NCI-H526 treated with DMSO at 0.1 percent for 48 hours (cell line): ENCODE measurements around the gene CD200R1.
A peak's percentile ranks its signal among the peaks of the same experiment; 100 is the strongest.

ENCODE experiments used
- DNase-seq: peaks from one replicate; lab custom pipeline; 2025; lab: John Stamatoyannopoulos, UW

CD200R1 gene

DNA sequence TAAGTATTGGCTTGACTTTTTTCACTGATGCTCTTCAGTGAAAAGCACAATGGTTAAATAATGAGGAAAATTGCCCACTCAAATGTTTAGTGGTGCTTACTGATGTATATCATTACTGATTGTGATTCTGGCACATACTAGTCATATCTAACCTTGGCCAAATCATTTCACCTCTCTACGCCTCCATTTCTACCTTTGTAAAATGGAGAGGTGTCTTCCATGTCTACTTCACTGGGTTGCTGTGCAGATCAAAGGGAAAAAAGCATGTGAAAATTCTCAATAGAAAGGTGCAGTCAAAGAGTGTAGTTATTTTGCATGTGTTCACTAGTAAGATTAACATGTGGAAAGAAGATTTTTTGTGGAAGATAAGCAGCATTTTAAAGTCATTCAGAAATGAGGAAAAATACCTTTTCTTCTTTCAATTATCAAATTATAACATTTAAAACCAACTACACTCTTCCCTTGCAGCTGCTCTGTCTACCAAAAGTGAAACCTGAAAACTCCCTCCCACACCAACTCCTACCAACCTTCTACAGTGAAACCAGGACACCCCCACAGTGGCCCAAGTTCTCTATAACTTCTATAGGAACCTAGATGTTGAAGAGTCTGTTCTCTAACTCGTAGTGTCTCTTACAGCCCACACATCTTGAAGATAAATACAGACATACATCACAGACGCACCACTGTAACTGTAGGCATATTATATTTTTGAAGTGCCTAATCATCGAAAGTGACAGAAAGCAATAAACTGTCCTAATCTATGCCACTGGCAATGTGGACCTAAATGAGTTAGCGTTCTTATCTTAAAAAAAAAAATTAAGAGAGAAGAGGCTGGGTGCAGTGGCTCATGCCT, 1.4 kb downstream of the CD200R1 start:
- DNase-seq = no peak

DNA sequence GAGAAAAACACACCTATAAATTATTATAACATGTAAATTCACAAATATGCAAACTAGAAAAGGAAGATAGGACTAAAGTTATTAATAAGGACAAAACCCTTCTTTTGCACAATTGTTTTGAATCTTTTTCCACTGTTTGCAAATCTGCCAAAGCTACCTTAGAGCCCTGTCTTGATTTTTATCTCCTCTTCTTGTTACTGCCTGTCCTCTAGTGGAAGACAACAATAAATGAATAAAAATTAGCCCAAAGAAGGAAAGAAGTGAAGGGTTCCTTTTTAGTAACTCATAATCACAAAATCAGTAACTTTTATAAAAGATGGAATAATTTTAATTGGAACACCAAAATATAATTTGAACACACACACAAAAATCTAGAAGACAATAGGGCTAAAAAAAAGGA, 2.7 kb downstream of the CD200R1 start:
- no peak for DNase-seq

DNA sequence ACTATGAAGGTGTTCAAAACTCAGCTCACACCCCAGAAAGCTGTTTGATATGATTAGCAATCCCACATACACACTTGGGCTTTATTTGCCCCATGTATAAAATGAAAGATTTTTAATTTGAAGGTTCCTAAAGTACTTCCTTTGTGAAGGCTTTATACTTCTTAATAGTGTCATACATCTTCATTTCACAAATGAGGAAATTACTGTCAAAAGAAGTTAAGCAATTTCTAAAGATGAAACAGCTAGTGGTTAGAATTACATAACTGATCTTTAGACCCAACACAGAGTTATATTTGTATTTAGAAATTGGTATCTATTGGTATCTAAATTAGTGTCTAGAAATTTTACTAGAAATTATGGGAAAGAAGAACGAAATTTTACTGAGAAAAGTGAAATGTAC, 7.1 kb downstream of the CD200R1 start:
- DNase-seq = no peak

DNA sequence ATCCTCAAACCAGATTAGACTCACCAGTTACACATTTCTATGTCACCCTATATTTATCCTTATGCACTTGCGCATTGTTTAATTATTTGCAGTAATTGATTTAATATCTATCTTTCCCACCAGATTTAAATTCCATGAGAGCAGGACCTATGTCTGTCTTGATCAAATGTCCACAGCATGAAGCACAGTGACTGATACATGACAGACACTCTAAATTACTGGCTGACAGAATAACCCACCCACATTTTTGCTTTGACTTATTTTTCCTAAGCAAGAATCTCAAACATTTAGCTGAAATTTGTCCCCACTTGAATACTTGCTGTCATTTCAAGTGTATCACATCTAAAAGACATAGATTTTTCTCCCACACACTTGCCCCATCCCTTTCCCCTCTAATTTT, 7.5 kb downstream of the CD200R1 start:
- no peak for DNase-seq

DNA sequence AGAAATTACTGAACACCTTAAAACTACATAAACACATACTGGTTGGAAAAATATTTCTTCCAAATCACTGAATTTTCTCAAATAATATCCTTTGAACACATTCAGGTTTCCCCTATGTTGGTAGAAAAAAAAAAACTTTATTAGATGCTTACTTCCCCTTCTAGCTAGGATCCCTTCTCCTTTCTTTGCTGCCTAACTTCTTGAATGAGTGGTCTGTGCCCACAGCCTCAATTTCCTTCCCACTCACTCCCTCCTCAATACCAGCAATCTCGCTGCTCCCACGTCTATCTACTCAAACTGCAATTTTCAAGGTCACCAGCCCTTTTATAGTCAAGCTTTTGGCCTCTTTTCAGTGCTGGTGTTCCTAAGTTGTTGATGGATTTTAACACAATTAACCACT, 8.3 kb downstream of the CD200R1 start:
- no peak for DNase-seq

DNA sequence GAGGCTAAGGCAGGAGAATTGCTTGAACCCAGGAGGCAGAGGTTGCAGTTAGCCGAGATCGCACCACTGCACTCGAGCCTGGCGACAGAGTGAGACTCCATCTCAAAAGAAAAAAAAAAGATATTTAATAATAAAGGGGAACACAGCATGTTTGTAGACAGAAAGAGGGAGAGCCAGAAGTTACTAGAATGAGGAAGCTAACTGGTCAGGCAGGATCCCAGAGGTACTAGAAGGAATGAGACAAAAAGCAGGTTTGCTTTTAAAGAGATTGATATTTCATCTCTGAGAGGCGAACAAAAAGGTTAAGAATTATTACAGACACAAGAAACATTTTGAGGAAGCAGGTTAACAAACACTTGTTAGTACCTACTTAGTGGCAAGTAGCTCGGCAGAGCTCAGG, 9.2 kb downstream of the CD200R1 start:
- DNase-seq = no peak

DNA sequence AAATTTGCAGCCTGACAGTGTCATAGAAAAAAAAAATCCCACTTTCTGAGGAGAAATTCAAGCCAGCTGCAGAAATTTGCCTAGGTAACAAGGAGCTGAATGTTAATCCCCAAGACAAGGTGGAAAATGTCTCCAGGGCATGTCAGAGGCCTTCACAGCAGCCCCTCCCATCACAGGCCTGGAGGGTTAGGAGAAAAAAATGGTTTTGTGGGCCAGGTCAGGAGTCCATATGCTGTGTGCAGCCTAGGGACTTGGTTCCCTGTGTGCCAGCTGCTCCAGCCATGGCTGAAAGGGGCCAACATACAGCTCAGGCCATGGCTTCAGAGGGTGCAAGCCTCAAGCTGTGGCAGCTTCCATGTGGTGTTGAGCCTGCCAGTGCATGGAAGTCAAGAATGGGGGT, 11.2 kb downstream of the CD200R1 start:
- DNase-seq = no peak

DNA sequence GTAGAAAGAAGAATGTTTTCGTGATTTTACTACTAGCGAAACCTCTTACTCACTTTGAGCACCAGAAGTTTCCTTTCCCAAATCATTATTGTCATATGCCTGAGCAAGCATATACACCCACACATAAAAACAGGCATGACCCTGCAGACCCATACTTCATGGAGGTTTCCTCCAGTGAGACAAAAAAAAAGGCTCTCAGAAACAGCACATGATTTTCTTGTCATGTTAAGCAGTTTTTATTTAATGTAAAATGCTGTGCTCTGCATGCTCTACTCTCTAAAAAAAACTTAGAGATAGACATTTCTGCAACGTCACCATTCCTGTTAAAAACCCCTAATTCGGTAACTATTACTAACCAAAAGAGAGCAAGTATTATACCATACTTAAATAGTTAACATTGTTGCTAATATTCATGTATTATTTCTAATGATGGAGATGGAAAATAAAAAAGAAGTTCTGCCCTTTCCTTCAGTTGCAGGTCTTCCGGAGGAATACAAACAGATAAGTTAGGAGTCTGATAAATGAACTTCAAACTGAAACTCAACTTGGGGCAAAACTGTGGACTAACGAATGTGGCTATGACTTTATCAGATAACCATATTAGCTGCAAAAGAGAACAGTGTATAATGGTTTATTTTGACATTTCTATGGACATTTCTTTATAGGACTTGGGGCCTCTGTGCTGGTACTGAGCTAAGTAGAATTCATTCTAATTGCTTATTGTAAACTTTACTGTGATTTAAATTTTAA, 15.9 kb downstream of the CD200R1 start:
- DNase-seq = no peak

DNA sequence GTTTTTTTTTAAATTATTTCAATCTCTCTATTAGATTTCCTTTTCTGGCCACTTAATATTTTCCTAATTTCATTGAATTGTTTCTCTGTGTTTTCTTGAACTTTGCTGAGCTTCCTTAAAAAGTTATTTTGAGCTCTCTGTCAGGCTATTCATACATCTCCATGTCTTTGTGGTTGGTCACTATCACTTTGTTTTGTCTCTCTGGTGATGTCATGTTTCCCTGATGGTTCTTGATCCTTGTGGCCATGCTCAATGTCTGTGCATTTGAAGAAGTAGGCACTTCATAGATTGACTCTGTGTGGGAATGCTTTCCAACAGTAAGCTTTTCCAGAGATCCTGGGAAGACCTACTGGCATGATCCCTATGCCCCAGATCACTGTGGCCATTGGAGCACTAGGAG, 18.6 kb downstream of the CD200R1 start:
- DNase-seq = no peak

DNA sequence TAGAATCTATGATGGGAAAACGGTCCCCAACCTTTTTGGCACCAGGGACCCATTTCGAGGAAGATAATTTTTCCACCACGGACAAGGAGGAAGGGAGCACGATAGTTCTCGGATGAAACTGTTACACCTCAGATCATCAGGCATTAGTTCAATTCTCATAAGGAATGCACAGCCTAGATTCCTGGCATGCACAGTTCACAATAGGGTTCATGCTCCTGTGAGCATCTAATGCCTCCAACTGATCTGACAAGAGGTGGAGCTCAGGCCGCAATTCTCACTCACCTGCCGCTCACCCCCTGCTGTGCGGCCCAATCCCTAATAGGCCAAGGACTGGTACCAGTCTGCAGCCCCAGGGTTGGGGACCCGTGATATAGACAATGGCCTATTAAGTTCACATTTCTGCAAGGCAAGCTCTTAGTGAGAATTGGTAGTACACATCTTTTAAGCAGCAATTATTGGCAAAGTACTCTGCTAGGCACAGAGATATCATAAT, 26.5 kb downstream of the CD200R1 start:
- no peak for DNase-seq

DNA sequence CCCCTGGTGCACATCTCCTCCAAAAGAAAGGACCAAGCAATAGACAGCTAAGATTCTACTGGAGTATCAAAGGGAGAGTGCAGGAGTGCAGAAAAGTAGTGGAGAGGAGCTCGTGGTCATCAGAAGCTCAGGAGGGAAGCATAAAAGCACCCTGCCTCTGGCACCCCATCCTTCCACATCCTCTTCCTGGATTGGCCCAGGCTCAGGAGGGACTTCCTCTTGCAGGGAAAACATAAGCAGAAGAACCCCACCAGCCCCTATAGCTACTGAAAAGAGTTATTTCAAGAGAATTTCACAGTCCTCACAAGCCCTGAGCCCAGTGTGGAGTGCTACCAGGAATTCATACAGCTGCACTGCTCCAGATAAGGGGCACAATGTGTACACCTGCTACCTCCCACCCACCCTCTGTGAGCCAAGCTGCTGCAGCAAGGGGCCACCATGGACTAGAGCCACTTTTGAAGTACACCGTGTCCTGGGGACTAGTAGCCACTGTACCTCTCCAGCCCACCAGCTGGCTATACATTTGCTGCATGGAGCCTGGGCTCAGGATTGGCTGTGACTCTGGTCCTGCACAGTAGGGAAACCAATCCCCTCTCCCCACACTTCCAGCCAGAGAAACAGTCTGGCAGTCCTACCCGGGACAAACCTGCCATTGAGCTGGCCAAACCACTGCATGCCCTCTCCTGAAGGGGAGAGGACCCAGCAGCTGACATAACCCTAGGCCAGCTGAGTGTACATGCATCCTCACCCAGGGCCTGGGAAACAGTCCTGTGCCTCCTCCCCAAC, 43.0 kb downstream of the CD200R1 start:
- DNase-seq = no peak

DNA sequence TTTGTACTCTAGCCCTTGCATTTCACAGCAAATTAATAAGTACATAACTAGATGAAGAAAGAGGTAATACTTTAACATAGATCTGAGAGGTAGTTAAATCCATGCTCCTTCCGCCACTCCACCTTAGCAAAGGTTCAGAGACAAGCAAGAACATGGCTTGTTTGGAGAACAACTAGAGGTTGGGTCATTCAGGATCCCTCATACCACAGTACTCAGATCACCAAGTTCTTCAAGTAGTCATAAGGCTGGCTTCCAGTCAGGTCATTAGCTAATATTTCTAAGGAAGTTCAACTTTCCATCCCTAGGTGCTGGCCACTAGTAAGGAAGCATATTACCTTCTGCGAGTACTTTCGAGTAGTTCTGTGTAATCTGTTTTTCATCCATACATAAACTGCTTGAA, 44.1 kb downstream of the CD200R1 start:
- no peak for DNase-seq

DNA sequence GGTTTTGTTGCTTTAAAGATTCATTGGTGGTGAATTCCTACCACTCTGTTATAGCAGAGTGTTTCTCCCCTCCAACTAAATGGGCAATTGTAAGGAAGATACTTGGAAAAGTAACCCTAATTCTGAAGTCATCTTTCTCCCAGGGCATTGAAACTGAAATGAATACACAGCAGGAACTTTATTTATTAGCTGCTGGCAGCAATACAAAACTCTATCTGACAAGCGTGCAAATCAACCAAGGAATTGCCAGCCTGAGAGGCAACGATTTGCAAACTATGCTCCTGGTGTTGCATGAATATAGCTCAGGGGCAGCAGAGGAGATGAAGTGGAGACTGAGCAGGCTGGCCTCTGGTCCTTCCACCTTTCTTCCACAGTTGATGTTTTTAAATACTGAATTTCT, 48.9 kb downstream of the CD200R1 start:
- no peak for DNase-seq

DNA sequence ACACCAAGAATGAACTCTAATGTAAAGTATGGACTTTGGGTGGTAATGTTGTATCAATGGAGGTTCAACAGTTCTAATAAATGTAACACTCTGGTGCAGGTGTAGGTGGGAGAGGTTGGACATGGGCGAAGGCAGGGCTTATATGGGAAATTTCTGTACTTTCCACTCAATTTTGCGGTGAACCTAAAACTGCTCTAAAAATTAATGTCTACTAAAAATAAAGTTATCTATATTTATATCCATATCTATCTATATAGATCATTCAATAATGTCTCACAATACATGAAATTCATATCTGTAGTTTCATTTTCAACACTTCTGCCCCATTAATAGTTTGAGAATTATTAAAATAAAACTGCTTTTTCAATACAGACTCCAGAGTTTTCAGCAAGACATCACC, 49.3 kb downstream of the CD200R1 start:
- no peak for DNase-seq

DNA sequence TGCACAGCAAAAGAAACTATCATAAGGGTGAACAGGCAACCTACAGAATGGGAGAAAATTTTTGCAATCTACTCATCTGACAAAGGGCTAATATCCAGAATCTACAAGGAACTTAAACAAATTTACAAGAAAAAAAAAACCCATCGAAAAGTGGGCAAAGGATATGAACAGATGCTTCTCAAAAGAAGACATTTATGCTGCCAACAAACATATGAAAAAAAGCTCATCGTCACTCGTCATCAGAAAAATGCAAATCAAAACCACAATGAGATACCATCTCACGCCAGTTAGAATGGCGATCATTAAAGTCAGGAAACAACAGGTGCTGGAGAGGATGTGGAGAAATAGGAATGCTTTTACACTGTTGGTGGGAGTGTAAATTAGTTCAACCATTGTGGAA, 55.4 kb downstream of the CD200R1 start:
- peak; percentile 0 for DNase-seq

DNA sequence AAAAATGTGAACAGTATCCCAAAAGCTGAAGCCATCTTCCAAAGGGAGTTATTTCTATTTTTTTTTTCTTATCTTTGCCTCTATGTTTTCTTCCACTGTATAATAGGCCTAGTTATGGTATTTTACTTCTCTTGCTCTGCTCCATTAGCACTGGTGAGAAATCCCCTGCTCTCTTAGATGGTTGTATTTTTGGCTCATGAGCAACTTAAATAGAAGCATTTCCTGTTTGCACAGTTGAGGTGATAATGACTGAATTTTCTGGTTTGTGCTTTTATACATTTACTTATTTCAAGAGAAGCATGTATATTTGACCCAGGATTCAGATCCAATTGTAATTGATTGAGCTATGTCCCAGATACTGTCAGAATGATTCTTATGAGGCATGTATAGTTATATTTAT, 66.7 kb downstream of the CD200R1 start:
- no peak for DNase-seq

DNA sequence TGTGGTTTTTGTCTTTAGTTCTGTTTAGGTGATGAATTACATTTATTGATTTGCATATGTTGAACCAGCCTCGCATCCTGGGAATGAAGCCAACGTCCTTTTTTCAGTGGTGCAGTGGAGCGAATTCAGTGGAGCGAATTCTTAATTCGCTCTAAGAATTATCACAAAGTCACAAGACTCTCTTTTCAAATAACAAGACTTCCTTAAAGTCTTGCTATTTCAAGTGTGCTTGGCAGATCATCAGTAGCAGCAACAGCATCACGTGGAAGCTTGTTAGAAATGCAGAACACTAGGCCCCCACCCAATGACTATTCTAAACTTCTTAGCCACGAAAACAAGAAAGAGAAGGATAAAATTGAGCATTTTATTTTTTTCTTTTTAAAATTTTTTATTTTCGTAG, 70.1 kb downstream of the CD200R1 start:
- DNase-seq = no peak

DNA sequence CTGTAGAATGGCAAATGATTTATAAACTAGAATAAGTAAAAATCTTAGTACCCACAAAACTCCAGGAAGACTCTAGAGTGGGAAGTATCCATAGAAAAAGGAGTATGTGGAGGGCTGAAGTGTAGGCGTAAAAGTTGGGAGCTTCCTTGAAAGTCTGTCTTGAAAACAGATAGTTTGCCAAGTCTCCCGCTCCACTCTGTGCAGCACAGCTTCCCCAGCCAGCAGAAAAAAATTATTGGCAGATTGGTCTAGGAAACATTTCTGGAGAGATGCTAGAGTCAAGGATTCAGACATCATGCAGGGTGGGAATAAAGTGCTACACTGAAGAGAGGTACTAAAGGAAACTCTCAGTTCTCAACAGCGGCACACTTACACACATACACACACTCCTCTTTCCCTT, 74.8 kb downstream of the CD200R1 start:
- no peak for DNase-seq

DNA sequence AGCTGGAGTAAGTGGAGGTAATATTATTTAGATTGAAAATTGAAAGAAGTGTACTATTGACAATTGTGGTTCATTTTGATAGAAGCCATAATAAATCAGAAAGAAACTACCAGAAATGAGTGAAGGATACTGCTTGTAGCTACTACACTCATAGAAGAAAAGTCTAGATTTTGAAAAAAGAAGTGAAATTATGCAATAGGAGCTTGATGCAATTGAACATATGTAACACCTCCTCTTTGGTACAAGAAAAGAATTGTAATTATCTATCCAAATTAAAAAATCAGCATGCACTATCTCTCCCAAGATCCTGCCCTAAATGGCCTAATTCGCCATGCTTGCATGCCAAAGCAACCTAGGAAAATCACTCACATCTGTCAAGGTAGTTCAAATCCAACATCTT, 77.1 kb downstream of the CD200R1 start:
- DNase-seq = no peak

DNA sequence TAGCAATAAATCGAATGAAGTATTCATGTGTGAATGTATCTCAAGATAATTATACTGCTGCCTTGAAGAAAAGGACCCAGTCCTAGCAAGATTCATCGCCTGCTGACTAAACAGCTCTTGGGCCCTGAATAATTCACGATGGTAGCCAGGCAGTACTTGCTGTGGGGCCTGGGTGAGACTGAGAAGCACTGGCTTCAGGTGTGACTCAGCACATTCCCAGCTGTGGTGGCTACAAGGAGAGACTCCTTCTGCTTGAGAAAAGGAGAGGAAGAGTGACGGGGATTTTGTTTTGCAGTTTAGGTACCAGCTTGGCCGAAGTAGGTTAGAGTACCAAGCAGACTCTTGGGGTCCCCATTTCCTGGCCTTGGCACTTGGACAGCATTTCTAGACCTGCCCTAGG, 80.6 kb downstream of the CD200R1 start:
- DNase-seq = no peak

DNA sequence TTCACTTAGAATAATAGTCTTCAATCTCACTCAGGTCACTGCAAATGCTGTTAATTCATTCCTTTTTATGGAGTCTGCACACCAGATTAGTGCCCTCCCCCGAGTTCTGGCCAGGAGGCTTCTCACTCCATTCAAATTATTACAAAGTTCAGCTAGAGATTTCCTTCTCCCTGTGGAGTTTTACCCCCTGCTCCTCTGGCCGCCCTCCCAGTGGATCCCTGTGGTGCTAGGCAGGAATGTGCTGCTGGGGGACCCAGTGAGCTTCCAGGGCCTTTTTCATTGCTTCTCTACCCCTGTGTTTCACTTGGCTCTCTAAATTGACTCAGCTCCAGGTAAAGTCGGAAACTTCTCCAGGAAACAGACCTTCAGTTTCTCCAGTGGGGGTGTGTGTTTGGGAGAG, 85.5 kb downstream of the CD200R1 start:
- DNase-seq = no peak

DNA sequence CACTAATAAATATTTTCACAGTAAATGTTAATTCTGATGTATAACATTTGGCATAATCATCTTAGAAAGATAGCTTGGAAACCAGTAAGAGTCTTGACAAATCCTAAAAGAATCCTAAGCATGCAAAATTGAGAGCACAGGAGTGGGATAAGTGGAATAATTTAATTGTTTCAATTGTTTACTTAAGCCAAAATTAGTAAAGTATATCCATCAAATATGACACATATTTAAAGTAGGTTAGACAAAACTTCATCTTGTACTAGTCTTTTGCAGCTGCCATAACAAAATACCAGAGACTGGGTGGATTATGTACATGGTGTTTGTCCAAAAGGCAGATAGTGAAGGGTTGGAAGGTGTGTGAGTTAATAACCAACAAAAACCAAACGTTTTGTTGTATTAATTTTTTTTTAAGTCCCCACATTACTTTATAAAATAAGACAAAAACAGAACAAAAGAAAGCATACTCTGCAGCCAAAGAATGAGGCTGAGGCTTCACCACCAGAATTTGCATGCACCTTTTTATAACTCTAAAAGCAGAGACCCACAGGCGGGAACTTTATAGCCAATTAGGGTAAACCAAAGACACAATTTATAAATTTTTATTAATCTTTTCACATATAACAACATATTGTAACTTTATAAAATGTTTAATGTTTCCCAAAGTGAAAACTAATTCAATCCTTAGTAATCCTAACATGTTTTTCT, 86.4 kb downstream of the CD200R1 start:
- no peak for DNase-seq
